Prostate gland (tissue), 2 donors: ENCODE measurements around the gene FOXI1. TPM values are rescaled to one million over a fixed set of nuclear protein-coding genes. Genes with fewer than 3 reads are reported as not detected.

Experiments
- DNase-seq: peaks from one replicate; pipeline ENCODE4 v3.0.0-alpha.2; 2019; ENCODE audit warnings: low spot score
- H3K27ac ChIP-seq, 2 donors: fragments of 200-600 bp; sonication (generic); 2 replicates each; pipeline ENCODE4 v1.5.1; 2017 to 2019
- H3K27me3 ChIP-seq: fragments of 200-600 bp; sonication (generic); replicated peaks from 2 replicates; pipeline ENCODE4 v1.5.1; 2019; ENCODE audit not compliant: insufficient read depth
- H3K36me3 ChIP-seq, 2 donors: fragments of 200-600 bp; sonication (generic); 1 replicate in 1 of 2; 2 replicates in 1 of 2; pipeline versions ENCODE4 v1.5.1 to v1.8.1; 2017 to 2019
- H3K4me1 ChIP-seq: fragments of 200-600 bp; sonication (generic); replicated peaks from 2 replicates; pipeline ENCODE4 v1.5.1; 2019
- H3K4me3 ChIP-seq, 2 donors: fragments of 200-600 bp; sonication (generic); 2 replicates each; pipeline ENCODE4 v1.5.1; 2017 to 2019
- H3K9me3 ChIP-seq: fragments of 200-600 bp; sonication (generic); 2 replicates; pipeline ENCODE4 v1.5.1; 2017
- POLR2A ChIP-seq: fragments of 450-650 bp; IDR thresholded peaks from one replicate; pipeline ENCODE4 v1.6.1; 2016; ENCODE audit warnings: antibody characterized with exemption, mild to moderate bottlenecking
- POLR2AphosphoS5 ChIP-seq: sonication (generic); formaldehyde crosslinking; IDR thresholded peaks from one replicate; pipeline ENCODE4 v1.6.1; 2017; ENCODE audit warnings: antibody characterized with exemption
- WGBS: methylation state at CpG from one replicate; pipeline ENCODE4 v1.1.5; 2018; 5-methylcytosine and 5-hydroxymethylcytosine counted together
- intact Hi-C: fragments of 100-400 bp; cut with DNase I; formaldehyde crosslinking; loops from one replicate; pipeline ENCODE4 v1.14.2; 2022
- total RNA-seq, 2 donors: library from RNA; depleted of rRNA; stranded (reverse); fragments of >200 nt; gene quantifications; one replicate each; pipeline ENCODE4 v1.1.0, GENCODE V29; 2016
- TF ChIP-seq, protein P1 (sequence below), 4 experiments: fragments of 200-600 bp in 2 of 4; fragments of 450-650 bp in 2 of 4; sonication (generic) in 2 of 4; IDR thresholded peaks; 1 replicate in 3 of 4; 2 replicates in 1 of 4; pipeline ENCODE4 v1.5.1; 2016 to 2019; ENCODE audit warnings: antibody characterized with exemption in 4 of 4, mild to moderate bottlenecking in 2 of 4, moderate library complexity in 2 of 4

FOXI1 gene
- total RNA-seq, 2 donors from 2014 or later = 1.2 TPM; not detected in 1

DNA sequence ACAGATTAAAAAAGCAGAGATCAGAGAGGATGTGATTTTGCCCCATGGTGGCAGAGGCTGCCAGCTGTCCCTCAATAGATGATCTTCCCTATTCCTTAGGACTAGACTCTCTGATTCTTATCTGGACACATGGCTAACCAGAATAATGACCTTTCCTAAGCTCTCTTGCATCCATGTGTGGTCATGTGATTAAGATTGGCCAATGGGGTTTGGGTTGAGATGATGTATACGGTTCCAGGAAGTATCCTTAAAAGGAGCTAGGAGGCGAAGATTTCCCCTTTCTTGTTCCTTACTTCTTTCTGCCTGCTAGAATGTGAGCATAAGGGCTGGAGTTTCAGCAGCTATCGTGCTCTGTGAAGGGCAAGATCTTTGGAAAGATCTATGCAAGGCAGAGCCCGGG lies 39.8 kb downstream of the FOXI1 start:
- H3K4me3 ChIP-seq = no peak overlapping the region
- H3K27ac ChIP-seq = no peak overlapping the region
- H3K4me1 ChIP-seq = no peaks in the 10 kb centered on the region
- no peak for DNase-seq
- TF ChIP-seq POLR2A = no peak
- TF ChIP-seq, protein P1, sequence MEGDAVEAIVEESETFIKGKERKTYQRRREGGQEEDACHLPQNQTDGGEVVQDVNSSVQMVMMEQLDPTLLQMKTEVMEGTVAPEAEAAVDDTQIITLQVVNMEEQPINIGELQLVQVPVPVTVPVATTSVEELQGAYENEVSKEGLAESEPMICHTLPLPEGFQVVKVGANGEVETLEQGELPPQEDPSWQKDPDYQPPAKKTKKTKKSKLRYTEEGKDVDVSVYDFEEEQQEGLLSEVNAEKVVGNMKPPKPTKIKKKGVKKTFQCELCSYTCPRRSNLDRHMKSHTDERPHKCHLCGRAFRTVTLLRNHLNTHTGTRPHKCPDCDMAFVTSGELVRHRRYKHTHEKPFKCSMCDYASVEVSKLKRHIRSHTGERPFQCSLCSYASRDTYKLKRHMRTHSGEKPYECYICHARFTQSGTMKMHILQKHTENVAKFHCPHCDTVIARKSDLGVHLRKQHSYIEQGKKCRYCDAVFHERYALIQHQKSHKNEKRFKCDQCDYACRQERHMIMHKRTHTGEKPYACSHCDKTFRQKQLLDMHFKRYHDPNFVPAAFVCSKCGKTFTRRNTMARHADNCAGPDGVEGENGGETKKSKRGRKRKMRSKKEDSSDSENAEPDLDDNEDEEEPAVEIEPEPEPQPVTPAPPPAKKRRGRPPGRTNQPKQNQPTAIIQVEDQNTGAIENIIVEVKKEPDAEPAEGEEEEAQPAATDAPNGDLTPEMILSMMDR (IDR thresholded peaks at IDR 0.05) = no peak
- no peak for TF ChIP-seq POLR2AphosphoS5
- WGBS = 75% methylated on average over 4 of the region's 4 CpGs
- no peaks in the 10 kb centered on the region for H3K36me3 ChIP-seq
- H3K9me3 ChIP-seq = no peaks in the 10 kb centered on the region
- intact Hi-C loops = no loop called here
- H3K27me3 ChIP-seq = no peaks in the 10 kb centered on the region

DNA sequence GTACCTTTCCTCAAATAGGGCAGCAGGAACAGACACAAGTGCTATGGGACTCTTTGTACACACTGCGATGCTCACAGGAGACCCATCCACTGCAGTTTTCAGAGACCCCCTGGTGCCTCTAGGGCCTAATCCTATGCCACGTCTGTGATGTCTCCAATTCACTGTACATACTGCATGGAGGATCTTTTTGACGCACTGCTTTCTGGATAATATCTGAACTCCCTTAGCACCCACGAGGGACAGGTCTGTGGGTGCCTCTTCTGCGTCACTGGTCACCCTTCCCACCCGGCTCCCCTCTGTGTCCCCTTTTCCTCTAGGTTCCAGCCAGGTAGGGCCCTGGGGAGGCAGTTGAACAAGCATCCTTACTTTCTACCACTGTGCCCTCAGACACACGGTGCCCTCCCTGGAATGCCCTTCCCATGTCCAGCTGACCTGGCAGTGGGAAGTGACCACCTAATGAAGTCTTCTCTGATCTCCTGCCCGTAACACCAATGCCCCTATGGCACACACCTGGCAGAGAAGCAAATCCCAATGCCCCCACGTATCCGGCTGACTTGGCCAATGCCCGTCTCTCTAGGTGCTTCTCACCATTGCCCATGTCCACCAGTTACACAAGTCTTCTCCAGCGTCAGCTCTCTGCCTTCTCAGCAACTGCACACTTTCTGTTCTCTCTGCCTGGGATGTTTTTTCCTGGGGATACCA lies 41.5 kb downstream of the FOXI1 start:
- WGBS = 90% methylated on average over 12 of the region's 12 CpGs
- Histone ChIP-seq H3K4me3 (no peak overlapping the region), H3K9me3 (no peaks in the 10 kb centered on the region), H3K4me1 (no peaks in the 10 kb centered on the region), H3K36me3 (no peaks in the 10 kb centered on the region), H3K27ac (no peak overlapping the region), H3K27me3 (no peaks in the 10 kb centered on the region)
- DNase-seq = no peak
- intact Hi-C loops = no loop called here
- TF ChIP-seq POLR2A = no peak
- TF ChIP-seq POLR2AphosphoS5 = no peak
- TF ChIP-seq, protein P1 (IDR thresholded peaks at IDR 0.05) = no peak

DNA sequence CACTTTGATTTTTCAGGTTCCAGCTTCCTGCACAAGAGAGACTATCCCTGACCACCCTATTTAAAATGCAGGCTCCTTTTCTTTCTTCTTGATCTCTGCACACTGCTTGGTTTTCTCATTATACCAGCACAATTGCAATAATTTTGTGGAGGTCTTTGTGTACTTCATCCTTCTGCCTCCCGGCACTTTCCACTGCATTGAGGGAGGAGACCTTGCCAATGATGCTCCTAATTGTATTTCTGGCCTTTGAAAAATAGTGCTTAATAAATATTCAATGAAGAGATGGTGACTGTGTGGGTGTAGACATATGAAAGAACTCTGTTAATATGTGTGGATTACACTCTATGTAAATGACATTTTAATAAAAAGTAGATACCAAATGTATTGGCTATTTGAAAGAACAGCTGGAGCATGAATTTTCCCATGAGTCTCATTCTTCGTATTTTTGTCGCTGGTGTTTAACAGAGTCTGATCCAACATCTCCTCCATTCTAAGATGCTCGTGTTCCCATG lies 42.1 kb downstream of the FOXI1 start:
- Histone ChIP-seq H3K27ac (no peak overlapping the region), H3K9me3 (no peaks in the 10 kb centered on the region), H3K4me1 (no peaks in the 10 kb centered on the region), H3K4me3 (no peak overlapping the region), H3K36me3 (no peaks in the 10 kb centered on the region), H3K27me3 (no peaks in the 10 kb centered on the region)
- TF ChIP-seq POLR2A = no peak
- 81% methylated on average over 4 of the region's 4 CpGs for WGBS
- DNase-seq = no peak
- intact Hi-C loops = no loop called here

DNA sequence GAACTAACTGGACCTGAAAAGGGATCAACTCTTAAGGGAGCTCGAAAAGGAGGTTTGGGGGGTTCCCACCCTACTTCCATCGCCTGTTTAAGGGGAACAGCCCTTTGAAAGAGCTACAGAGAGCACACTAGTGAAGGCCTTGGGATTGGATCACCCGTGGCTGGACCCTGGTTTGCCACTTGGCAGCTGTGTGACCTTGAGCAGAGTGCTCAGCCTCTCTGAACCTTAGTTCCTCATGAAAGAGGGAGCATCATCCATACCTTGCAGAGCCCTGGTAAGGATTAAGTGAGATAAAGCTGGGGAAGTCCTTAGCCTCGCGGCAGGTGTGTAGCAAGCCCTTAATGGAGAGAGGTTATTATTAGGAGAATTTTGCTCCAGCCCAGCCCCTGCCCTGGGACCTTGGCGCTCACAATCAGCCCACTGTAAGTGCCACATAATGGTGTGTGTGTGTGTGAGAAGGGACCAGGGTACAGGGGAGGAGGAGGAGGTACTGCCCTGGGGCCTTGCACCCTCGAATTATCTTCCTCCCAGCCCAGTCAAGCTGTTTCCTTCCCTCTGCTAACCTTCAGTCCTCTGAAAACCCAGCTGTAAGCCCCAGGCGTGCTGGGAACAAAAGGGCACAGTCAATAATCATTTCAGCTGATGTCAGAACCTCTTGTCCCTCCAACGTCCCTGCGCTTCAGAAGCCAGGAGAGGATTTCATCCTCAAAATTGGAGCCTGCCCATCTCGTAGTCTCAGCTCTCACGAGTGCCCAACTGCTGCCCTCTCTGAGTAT lies 42.9 kb downstream of the FOXI1 start:
- intact Hi-C loops = no loop called here
- no peaks in the 10 kb centered on the region for H3K36me3 ChIP-seq
- no peak overlapping the region for H3K4me3 ChIP-seq
- H3K27me3 ChIP-seq = no peaks in the 10 kb centered on the region
- no peaks in the 10 kb centered on the region for H3K9me3 ChIP-seq
- no peak overlapping the region for H3K27ac ChIP-seq
- 83% methylated on average over 12 of the region's 12 CpGs for WGBS
- TF ChIP-seq POLR2AphosphoS5 = no peak
- TF ChIP-seq POLR2A = no peak
- TF ChIP-seq, protein P1 (IDR thresholded peaks at IDR 0.05) = no peak
- no peak for DNase-seq
- H3K4me1 ChIP-seq = no peaks in the 10 kb centered on the region

DNA sequence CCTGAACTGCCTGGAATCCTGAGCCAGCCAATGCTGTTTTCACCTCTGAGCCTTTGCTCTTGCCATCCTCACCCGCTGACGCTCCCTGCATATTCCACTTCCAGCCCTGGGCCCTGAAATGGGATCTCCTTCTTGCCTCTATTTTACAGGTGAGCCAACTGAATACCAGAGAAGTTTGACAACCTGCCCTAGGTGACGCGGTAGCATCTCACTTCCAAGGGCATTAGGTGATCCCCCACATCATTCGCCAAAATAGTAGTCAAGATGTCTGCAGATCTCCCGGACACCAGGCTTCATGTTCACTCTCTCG lies 43.5 kb downstream of the FOXI1 start:
- H3K4me3 ChIP-seq = no peak overlapping the region
- H3K36me3 ChIP-seq = no peaks in the 10 kb centered on the region
- intact Hi-C loops = no loop called here
- no peaks in the 10 kb centered on the region for H3K27me3 ChIP-seq
- TF ChIP-seq POLR2A (no peak), POLR2AphosphoS5 (no peak)
- TF ChIP-seq, protein P1 (IDR thresholded peaks at IDR 0.05) = no peak
- H3K4me1 ChIP-seq = no peaks in the 10 kb centered on the region
- no peak overlapping the region for H3K27ac ChIP-seq
- no peak for DNase-seq
- 92% methylated on average over 7 of the region's 7 CpGs for WGBS
- no peaks in the 10 kb centered on the region for H3K9me3 ChIP-seq
